D721Med (cell line): ENCODE data around the gene SLIRP.
"Not testable (repeated sequence)": the region's sequence is repeated elsewhere in the genome, so short reads cannot be mapped to it uniquely, and the experiment has no call there.

ENCODE experiments used
- DNase-seq: peaks from one replicate; pipeline ENCODE4 v3.0.0; 2011; ENCODE audit warnings: low spot score; ENCODE audit not compliant: insufficient read length
- FAIRE-seq: peaks from 2 replicates; lab custom pipeline; 2011; peaks lifted over from hg19 to GRCh38; lab: Jason Lieb, UNC
- CTCF ChIP-seq: IDR thresholded peaks from 2 replicates; pipeline ENCODE4 v1.5.1; 2012; ENCODE audit warnings: mild to moderate bottlenecking, control low read depth; ENCODE audit not compliant: insufficient read depth; ENCODE audit errors: missing control alignments

The SLIRP gene

GRCh38 chr14:77741438-77741837 lies 33.5 kb downstream of the SLIRP start:
- DNase-seq, result no peak
- TF ChIP-seq CTCF, result no peak
- no peak for FAIRE-seq

- TF ChIP-seq CTCF, result no peak
- DNase-seq (no peak), FAIRE-seq (no peak)
Observed at GRCh38 chr14:77746064-77746702, 38.3 kb downstream of the SLIRP start.

GRCh38 chr14:77747425-77747824 lies 39.5 kb downstream of the SLIRP start:
- FAIRE-seq, DNase-seq: not testable (repeated sequence)

GRCh38 chr14:77752266-77752665 lies 44.4 kb downstream of the SLIRP start:
- peak; percentile 38 for FAIRE-seq
- TF ChIP-seq CTCF, result no peak

GRCh38 chr14:77752799-77753516 lies 45.1 kb downstream of the SLIRP start:
- no peak for FAIRE-seq
- DNase-seq, result no peak
- TF ChIP-seq CTCF, result no peak

More at GRCh38 chr14:77752266-77752665, 44.4 kb downstream of the SLIRP start:
- no peak for DNase-seq

GRCh38 chr14:77760381-77761204 lies 52.7 kb downstream of the SLIRP start, which contains the start of gene SNW1:
Gene SNW1, minus strand, starts transcription at chr14:77761156. Its CDS starts 29 bp downstream, at chr14:77761127.
- TF ChIP-seq CTCF, result no peak
- DNase-seq, result peak; percentile 81
- no peak for FAIRE-seq

- TF ChIP-seq CTCF, result peak; percentile 12
- no peak for DNase-seq
- FAIRE-seq, result no peak
Observed at GRCh38 chr14:77761205-77761931, 53.5 kb downstream of the SLIRP start.
